Stimulated activated CD4-positive, alpha-beta T cell treated with anti-CD3 and anti-CD28 coated beads, TNF-alpha, amount 100 ng/mL, for 48 hours (primary cell): Measurements from ENCODE around the gene LRP1B.

Experiments used
- DNase-seq, 3 donors: peaks; one replicate each; pipeline ENCODE4 v3.0.0-alpha.2; 2020; ENCODE audit warnings: low read depth in 3 of 3

Gene LRP1B

DNA sequence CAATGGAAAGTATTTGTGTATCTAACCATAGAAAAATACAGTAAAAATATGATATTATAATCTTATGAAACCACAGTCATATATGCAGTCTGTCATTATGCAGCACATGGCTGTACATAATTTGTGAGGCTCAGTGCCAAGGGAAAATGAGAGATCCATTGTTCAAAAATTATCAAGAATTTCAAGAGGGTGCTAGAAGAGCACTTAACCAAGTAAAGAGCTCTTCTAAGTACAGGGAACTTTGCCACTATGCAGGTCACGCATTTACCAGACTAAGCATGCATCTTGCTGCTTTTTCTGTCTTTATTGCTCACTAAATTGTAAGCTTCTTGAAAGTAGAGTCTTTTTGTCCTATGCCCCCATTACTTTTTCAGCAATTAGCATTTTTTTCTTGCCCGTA is 438.0 kb downstream of the LRP1B start:
- DNase-seq, result no peak

DNA sequence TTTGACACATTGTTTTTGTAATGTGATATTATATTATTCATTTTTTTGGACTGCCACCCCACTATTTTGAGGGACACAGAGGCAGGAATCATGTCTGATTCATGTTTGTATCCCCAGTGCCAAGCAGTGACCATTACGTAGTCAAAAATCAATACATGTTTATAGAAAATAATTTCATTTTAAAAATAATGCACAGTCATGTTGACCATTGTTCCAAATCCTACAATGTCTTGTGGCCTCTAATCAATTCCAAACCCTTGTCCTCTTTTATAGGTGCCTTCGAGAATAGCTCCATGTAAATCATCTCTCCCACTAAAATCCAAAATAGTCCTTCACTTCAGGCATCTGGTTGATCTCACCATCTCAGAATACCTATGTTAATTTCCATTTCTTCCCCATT is 454.7 kb downstream of the LRP1B start:
- no peak for DNase-seq

DNA sequence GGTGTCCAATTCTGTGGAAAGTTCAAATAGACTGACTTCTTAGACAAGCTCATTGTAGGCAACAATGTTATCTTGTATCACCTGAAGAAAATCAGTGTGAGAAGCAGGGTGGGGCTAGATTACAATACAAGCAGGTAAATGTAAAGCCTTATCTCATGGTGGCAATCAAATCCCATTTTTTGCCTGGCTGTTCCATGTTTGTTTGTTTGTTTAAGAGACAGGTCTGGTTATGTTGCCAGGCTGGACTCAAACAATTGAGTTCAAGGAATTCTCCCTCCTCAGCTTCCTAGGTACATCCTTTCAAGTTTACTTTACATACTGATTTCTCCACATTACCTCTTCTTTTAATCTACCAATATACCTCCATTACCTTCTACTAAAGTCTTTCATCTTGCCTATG is 464.6 kb downstream of the LRP1B start:
- no peak for DNase-seq

DNA sequence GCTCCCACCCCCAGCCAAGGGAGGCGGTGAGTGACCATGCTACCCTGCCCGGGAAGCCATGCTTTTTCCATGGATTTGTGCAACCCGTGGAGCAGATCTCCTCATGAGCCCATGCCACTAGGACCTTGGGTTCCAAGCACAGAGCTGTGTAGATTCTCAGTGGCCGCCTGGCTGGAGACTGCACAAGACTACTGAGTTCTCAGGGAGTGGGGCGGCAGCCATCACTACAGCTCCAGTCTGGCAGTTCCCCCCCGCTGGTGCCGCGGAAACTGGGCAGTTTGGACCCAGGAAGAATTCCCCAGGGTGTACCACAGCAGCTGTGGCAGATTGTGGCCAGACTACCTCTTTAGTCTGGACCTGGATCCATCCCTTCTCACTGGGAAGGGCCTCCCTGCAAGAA is 470.6 kb downstream of the LRP1B start:
- no peak for DNase-seq

DNA sequence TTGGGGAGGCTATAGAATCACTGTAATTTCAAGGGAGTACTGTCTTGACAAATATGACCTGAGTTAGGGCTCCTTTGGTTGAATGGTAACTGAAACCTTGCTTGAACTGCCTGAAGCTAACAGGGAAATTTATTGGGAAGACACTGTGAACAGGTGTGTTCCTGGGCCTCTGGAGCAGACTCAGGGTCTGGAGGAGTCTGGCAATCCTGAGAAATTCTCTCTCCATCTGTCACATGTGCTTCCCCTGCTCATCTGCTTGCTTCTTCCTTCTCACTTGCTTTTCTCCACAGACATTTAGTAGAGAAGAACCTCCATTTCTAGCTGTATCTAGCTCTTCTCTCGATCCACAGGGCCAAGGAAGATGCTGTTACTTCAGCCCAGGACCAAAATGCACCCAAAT is 476.5 kb downstream of the LRP1B start:
- no peak for DNase-seq

DNA sequence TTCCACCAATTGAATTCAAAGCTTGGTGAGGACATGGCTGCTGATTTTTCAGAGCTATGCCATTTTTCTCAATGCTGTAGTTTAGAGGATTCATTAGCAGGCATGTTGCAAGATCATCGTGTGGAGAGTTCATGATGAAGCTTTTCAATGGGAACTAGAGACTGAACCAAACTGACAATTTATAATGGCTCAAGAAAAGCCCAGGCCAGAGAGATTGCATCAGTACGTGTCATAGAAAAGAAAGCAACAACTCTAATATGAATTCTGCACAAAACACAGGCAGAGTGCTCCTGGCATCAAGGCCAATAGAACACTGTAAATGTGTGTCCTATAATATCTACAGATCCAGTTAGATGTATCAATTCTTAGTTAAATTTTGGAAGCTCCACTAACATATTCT is 477.6 kb downstream of the LRP1B start:
- DNase-seq, result no peak

DNA sequence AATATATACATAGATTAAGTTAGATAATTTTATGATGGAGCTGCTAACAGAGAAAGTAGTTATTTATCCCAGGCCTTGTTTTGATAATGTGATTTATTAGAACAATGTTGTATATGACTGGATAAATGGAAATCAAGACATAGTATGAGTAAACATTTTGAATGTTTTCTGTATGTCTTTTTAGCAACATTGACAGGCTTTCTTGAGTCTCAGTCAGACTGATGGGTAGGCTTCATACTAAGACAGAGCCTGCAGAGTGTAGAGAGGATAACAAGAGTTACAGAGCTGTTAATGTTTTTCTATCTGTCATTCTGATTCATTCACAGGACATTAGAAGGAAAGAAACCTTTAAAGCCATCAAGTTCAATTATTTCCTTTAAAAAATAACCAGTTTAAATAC is 478.5 kb downstream of the LRP1B start:
- DNase-seq, result no peak

DNA sequence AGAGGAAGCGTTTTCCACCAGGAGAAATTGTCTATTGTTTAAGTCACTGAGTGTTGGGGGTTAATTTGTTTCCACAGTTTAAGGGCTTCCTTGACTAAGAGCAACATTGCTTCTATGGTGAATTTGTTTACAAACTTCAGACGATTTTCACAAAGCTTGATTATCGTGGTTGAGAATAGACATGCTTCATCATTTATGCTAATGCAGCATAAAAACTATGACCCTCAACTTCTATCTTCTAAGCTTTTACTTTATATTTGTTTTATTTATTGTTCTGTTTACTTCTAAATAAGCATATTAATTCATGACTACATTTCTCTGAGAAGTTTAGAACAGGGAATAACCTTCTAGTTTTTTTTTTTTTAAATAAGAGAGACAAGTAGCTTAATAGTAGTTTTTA is 483.5 kb downstream of the LRP1B start:
- DNase-seq, result no peak

DNA sequence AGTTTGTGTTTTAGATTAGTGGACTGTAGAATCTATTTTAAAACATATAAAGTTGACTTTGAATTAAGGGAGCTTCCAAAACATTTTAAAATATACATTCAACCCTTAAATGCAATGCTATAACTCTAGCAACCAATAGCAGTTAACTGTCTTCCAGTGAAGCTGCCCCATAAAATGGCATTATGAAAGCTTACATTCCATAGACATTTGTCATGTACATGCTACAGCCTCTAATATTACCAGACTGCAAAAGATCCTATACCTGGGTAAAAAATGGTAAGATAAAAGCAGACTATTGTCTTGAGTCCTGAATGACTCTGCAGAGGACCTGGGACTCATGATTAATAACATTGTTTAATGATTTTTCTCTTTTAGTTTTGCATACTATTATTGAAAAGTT is 489.4 kb downstream of the LRP1B start:
- no peak for DNase-seq

DNA sequence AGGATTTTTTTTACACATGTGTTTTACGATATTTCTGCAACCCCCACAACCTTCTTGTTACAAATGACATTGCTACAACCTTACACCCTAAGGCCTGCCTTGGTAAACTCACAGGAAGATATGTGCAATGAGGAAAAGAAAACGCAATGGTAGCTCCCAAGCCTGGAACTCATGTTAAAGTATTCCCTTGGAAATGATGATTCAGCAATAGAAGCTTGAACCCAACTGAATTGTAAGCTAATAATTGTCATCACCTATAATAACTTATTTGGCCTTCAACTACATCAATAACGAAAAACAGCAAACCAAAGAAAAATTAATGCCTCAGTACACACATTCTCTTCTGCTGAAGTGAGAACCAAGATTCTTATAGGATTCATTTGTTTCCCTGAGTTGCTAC is 491.0 kb downstream of the LRP1B start:
- no peak for DNase-seq

DNA sequence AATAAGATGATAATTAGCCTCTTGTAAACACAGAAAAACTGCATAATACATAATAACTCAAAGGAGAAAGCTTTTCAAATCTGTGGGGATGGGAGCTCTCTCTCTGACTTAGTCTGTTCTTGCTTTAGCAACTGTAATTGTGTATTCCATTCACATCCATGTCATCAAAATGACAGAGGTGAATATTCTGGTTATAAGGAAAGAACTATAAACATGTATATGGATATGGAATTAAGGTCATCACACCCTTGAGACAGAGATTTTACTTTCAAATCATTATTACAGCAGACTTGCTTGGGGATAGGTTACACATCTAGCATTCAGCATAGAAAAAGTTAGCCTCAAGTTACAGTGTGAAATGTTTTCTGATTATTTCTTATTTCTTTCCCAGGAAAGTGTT is 497.7 kb downstream of the LRP1B start:
- no peak for DNase-seq

DNA sequence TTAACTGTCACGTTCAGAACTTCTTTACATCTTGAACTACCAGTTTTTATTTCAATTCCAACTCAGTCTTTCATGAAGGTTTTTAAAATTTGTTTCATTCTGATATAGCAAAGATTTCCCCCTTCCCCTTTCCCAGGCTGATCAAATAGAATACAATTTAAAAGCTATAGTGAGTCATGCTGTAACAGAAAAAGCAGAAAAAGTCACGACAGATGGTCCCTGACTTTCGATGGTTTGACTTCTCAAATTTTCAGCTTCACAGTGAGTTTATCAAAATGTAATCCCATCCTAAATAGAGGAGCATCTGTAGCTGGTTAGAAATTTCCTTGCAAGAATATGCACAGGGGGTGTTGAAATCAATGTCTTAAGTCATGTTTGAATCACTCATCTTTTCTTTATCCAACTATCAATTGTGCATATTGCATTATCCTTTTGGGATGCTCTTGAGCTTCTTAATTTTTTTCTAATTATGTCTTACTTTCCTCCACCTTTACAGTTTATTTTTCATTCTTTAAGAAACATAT is 500.3 kb downstream of the LRP1B start:
- no peak for DNase-seq

DNA sequence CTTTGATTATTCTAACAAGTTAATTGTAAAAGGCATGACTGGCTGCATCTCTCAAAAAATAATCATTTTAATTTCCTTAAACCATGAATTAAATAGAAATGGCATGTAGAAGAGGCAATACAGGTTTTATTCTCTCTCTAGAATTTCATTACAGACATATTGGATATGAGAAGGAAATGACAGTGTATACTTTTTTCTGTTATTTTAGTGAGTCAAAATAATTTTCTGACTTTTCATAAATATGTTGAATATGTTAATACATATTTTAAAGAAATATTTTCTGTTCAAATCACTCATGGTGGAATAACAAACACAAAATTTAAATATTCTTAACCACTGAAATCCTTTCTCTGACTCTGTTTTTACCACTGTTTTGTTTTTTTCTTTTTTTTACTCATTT is 510.4 kb downstream of the LRP1B start:
- no peak for DNase-seq

DNA sequence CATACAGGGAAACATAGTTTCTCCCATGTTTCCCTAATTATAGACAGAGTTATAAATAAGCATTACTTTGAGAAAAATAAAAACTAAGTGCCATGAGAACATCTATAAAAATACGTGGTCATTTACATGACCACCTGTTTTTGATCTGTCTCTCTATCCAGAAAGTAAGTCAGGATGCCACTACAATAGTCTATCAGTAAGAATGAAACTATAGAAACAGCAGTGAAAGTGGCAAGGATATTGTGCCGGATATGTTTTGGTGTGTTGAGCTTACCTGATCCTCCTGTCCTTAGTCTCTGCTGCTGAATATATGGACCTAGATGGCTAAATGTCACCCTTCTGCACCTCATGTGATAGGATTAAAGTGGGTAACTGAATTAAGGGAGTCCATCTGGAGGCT is 512.4 kb downstream of the LRP1B start:
- DNase-seq, result no peak

DNA sequence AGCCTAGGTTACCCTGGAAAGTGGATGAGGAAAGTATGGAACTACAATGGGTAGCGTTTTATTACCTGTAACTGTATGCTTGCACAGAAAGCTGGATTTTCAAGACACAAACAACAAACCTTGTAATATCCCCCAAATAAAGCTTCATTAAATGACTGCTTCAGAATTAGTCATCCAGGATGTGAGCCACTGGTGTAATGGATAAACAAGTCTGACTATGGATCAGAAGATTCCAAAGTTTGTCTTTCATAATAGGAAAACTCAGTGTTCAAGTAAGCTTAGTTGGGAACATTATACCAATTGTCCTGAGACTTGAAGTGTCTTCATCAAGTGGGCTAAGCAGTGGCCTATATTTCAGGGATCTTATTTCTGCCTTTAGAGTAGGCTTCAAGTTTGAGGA is 518.8 kb downstream of the LRP1B start:
- DNase-seq, result no peak

DNA sequence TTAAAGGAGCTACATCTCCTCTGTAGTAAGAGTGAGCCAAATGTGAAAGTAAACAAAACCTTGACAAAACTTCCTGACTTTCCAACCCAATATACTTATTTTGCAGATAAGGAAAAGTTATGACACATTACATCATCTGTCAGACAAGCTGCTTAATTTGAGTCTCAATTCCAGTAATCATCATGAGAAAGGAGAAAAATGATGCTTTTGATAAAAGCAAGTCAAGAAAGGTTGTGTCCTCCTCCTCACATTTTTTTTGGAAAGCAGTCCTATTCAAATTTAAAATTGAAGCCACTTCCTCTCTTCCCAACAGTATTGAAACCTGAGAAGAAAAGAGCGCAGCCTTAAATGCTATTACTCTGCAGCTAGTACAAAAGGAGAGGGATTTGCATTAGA is 519.6 kb downstream of the LRP1B start:
- no peak for DNase-seq

DNA sequence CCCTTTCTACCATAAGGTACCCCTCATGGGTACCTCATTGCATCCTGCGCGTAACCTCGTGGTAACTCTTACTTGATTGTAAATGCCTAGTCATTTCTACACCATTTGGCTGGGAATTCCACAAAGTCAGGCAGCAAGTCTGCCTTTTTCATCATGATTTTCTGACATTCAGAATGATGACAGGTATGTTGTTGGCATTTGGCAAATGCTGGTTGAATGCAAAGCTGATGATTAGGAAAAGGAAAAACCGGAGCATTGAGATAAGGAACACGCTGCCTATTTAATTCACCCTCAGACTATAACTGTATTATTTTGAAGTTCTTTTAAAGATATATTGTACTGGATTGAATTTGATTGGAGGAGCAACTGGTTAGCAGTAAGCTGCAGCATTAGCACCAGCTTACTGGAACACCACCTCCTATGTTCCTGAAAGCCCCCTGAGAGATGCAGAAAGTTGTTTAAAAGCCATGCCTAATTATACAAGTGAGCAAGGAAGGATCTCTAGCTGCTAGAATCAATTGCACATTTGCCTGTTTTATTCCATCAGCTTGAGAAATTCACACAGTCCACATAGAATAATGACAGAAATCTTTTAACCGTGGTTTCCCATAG is 520.1 kb downstream of the LRP1B start:
- no peak for DNase-seq

DNA sequence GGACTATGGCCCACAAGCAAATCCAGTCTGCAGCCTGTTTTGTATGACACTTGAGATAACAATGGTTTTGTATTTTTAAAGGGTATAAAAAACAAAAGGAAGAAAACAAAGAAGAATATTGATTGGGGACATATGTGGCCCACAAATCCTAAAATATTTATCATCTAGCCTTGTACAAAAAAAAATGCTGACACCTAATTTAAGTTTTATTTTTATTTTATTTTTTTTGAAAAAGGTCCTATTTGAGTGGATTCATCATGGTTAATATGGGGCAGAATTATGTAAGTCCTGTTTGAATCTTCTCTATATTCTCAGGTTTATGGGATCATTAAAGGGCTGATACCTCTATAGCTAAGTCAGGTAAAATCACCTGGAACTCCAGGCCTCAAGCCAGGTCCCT is 525.7 kb downstream of the LRP1B start:
- DNase-seq, result no peak

DNA sequence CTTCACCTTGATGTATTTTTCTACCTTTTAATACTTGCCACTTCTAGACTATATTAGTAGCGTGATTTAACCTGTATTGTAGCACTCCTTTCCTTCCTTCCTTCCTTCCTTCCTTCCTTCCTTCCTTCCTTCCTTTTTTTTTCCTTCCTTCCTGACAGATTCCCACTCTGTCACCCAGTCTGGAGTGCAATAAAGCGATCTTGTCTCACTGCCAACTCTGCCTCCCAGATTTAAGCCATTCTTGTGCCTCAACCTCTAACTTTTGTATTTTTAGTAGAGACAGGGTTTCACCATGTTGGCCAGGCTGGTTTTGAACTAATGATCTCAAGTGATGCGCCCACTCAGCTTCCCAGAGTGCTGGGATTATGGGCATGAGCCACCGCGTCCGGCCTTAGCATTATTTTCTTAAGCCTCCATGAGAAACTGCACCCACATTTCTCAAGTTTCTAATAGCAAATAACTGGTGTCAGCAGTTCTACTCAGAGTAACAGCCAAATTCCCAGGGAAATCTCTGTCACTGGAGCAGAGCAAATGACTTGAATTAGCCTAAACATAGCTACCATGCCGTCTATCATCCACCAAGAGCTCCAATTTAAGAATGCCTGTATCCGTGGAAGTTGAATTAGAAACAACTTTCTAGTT is 529.2 kb downstream of the LRP1B start:
- no peak for DNase-seq

DNA sequence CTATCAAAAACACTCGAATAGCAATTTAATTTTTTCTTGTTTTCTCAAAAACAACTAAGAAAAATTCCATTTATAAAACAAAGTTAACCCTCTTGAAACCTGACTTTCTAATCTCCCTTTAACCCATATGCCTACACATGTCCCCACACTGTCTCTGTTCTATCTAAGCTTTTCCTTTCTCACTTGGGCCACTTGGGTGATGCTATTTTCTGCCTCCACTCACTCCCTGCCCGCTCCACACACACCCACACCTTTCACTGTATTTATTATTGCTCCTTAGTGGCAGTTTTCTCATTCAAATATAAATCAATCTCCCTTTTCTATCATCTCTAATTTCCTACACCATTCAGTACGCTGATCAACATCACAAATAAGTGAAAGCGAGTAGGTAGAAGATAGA is 531.1 kb downstream of the LRP1B start:
- DNase-seq, result no peak

DNA sequence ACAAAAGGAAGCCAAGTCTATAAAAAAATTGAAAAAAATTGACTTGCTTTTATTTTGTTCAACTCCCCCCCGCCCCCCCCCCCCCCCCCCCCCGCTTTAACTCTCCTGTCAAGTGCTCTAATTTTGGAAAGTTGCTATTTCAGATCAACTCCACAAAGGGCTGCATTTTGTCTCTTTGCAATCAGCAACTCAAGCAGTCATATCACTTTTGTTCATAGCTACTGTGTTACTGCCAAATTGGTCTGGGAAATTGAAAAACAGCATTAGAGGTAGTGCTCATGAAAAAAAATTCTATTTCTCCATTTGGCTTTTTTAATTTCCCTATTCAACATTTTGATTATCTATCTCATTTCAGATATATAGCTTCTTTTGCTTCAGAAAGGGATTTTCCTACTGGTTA is 531.8 kb downstream of the LRP1B start:
- no peak for DNase-seq

DNA sequence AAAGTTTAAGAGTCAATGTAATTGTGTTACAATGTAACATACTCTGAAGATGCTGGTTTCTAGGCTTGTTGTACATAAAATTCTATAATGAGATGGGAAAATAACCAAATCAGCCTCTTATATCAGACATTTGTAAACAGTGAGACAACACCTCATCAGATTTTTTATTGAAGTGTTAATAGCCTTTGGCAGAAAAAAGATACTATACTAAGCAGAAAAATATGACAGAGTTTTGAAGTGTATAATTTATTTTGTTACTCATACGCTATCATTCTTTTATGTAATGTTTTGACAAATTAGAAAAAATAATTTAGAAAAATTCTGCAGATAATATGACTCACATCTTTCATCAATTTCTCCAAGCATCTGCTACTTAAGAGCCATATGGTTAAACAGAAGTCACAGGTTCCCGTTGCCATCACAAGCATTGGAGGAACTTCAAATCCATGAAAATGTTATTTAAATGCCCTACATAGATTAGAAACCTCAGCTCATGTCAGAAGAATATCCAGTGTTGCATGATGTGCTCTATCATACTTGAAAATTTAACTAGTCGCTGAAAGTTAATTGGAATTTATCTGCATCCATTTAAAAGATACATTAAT is 535.4 kb downstream of the LRP1B start:
- DNase-seq, result no peak

DNA sequence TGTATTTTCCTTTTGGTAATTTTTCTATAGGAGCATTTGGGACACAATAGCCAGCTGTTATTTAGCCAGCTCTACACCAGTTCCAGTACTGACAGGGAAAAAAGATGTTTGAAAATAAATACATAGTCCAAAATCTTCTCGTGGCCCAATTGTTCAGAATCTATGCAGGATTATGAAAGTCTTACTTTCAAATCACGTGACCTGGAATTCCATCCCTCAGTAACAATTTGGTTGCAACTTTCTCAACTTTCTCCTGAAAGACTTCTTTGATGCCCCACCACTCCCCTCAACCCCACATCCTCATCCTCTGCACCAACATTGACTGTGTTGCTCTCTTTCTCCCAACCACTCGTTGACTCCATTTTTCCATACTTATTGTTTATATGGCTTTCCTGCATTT is 539.0 kb downstream of the LRP1B start:
- DNase-seq, result no peak

DNA sequence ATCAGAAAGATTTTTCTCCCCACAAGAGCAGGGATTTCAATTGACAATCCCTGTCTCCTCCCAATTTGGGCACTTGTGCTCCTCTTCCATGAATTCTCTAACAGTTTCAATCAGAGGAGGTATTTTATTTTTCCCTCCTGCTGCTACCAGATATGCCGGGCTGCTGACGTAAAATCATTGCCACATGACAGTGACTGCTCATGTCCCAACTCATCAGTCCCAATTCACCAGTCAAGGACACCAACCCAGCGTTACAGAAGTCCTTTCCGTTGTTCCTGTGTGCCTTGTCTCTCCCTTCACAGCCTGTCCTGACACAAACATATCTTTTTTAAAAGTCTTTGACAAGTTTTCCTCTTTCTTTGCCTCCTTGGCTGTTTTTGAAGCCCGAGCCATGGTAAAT is 540.2 kb downstream of the LRP1B start:
- DNase-seq, result no peak
